ENCODE results near the gene MRAS. TPM values are rescaled to one million over a fixed set of nuclear protein-coding genes. Genes with fewer than 3 reads are reported as not detected.

The MRAS gene
- total and polyA plus RNA-seq, 2 of the 4 experiments (the other 2 are of a cell fraction) = 59.3 to 60.6 TPM

GRCh38 chr3:138432576-138433240 is 84.3 kb downstream of the MRAS start:
- TF ChIP-seq FOS (IDR thresholded peaks at IDR 0.05; ENCODE audit: low read depth, low read length) = no peak
- TF ChIP-seq RAD21 (IDR thresholded peaks at IDR 0.05; ENCODE audit: low read length) = no peak
- TF ChIP-seq CEBPB (IDR thresholded peaks at IDR 0.05; ENCODE audit: low read depth, low read length) = no peak
- TF ChIP-seq CHD1 (IDR thresholded peaks at IDR 0.05; ENCODE audit: low read depth, low read length) = no peak
- no peak for TF ChIP-seq RFX5 (IDR thresholded peaks at IDR 0.05; ENCODE audit: low read depth, low read length)
- TF ChIP-seq SMC3 (IDR thresholded peaks at IDR 0.05; ENCODE audit: low read depth, low read length) = no peak
- no peak for TF ChIP-seq BHLHE40 (IDR thresholded peaks at IDR 0.05; ENCODE audit: low read depth, low read length)
- TF ChIP-seq MAFK (IDR thresholded peaks at IDR 0.05; ENCODE audit: low read depth, low read length) = no peak
- no peak for TF ChIP-seq USF2 (IDR thresholded peaks at IDR 0.05; ENCODE audit: low read depth, low read length)
- Histone ChIP-seq H2BK120ac (ENCODE audit: low read depth, low read length) (no peak overlapping the region), H2AK9ac (replicated peaks; ENCODE audit: low read depth, low read length, poor library complexity) (no peak overlapping the region), H4K91ac (ENCODE audit: insufficient read depth, low read depth, low read length) (no peak overlapping the region), H3K9me1 (ENCODE audit: insufficient read depth, low read length) (peaks cover 2% of the 10 kb centered on the region; the same call in 1 of the 2 replicates), H3K18ac (ENCODE audit: low read depth, low read length) (no peak overlapping the region), H3K27ac (ENCODE audit: insufficient read depth, low read length) (no peak overlapping the region), H3K27me3 (ENCODE audit: control insufficient read depth, insufficient read depth, low read length) (peaks cover 57% of the 10 kb centered on the region), H3K4me3 (ENCODE audit: insufficient read depth, low read depth, low read length) (no peak overlapping the region), H4K8ac (ENCODE audit: low read depth in 2 of 2, low read length in 2 of 2) (no peak overlapping the region), H3K79me1 (ENCODE audit: low read depth in 1 of 2, low read length in 2 of 2) (no peaks in the 10 kb centered on the region), H2AK5ac (ENCODE audit: low read depth, low read length) (no peak overlapping the region), H3K23ac (ENCODE audit: low read depth, low read length) (no peak overlapping the region), H2BK5ac (ENCODE audit: low read depth, low read length, poor library complexity, severe bottlenecking) (no peak overlapping the region), H3K56ac (ENCODE audit: extremely low read depth, insufficient read depth, low read length) (no peak overlapping the region), H2BK15ac (ENCODE audit: low read depth, low read length) (no peak overlapping the region), H4K5ac (ENCODE audit: low read depth, low read length) (no peak overlapping the region), H3K4ac (ENCODE audit: low read depth, low read length) (no peak overlapping the region), H2BK20ac (ENCODE audit: low read depth, low read length) (no peak overlapping the region), H3K9ac (ENCODE audit: low read depth, low read length) (no peak overlapping the region), H3K9me3 (ENCODE audit: control insufficient read depth, insufficient read depth, low read length) (no peaks in the 10 kb centered on the region), H3K4me2 (ENCODE audit: low read depth, low read length) (no peak overlapping the region), H2AFZ (replicated peaks; ENCODE audit: low read length, poor library complexity) (no peak overlapping the region), H3K14ac (replicated peaks; ENCODE audit: low read depth, low read length) (no peak overlapping the region), H3K36me3 (ENCODE audit: control insufficient read depth, insufficient read depth, low read length) (no peaks in the 10 kb centered on the region), H4K20me1 (ENCODE audit: insufficient read depth, low read length) (no peaks in the 10 kb centered on the region), H3K4me1 (ENCODE audit: control insufficient read depth, insufficient read depth, low read length) (peaks cover 2% of the 10 kb centered on the region; the same call in 1 of the 2 replicates)
- no CpG with 5 or more reads among the region's 4 CpGs for WGBS, 2 experiments (ENCODE audit: extremely low coverage in 2 of 2, insufficient read length in 1 of 2)
- intact Hi-C loops (cut with micrococcal nuclease) = no loop called here
- in situ Hi-C loops (cut with MboI; ENCODE audit: low sequenced_read_pairs) = no loop called here
- DNase-seq = no peak
- ChIA-PET POLR2A (ENCODE audit: unreplicated experiment) (no interaction called here), CTCF (no interaction called here)
- dilution Hi-C loops (cut with HindIII; ENCODE audit: low sequenced_read_pairs, unreplicated experiment) = no loop called here
- no peak for ATAC-seq (ENCODE audit: low read depth)
- BruUV-seq (replicated peaks) = no TSS peak
